GM23338 (cell line): ENCODE measurements around the gene TTC39B. TPM values are rescaled to one million over a fixed set of nuclear protein-coding genes. Genes with fewer than 3 reads are reported as not detected.
A peak's percentile ranks its signal among the peaks of the same experiment; 100 is the strongest.

Experiments
- ATAC-seq: fragments of 200-7000 bp; cut with Tn5 transposase; 3 replicates; pipeline ENCODE4 v1.9.1; 2020
- DNase-seq: peaks from one replicate; pipeline ENCODE4 v3.0.0-alpha.2; 2015; ENCODE audit warnings: low spot score
- H2AFZ ChIP-seq: fragments of 200-600 bp; sonication (generic); 2 replicates; pipeline ENCODE4 v1.8.0; 2016; ENCODE audit warnings: antibody characterized with exemption, mild to moderate bottlenecking, moderate library complexity
- H3F3A ChIP-seq: fragments of 200-600 bp; sonication (generic); replicated peaks from 2 replicates; pipeline ENCODE4 v1.8.0; 2017; ENCODE audit warnings: antibody characterized with exemption, mixed run types, low read depth
- H3K27ac ChIP-seq: fragments of 200-600 bp; sonication (generic); 2 replicates; pipeline ENCODE4 v1.6.1; 2016; ENCODE audit warnings: low read depth
- H3K27me3 ChIP-seq: fragments of 200-600 bp; sonication (generic); 2 replicates; pipeline ENCODE4 v1.8.0; 2016; ENCODE audit warnings: mild to moderate bottlenecking, mixed run types, moderate library complexity; ENCODE audit not compliant: insufficient read depth
- H3K36me3 ChIP-seq: fragments of 200-600 bp; sonication (generic); 2 replicates; pipeline ENCODE4 v1.8.0; 2016; ENCODE audit warnings: mild to moderate bottlenecking; ENCODE audit not compliant: insufficient read depth
- H3K4me1 ChIP-seq: fragments of 200-600 bp; sonication (generic); 2 replicates; pipeline ENCODE4 v1.8.0; 2016; ENCODE audit warnings: mild to moderate bottlenecking, moderate library complexity; ENCODE audit not compliant: insufficient read depth
- H3K4me2 ChIP-seq: fragments of 200-600 bp; sonication (generic); 2 replicates; pipeline ENCODE4 v1.7.1; 2017; ENCODE audit warnings: mixed run types
- H3K4me3 ChIP-seq: fragments of 200-600 bp; sonication (generic); 2 replicates; pipeline ENCODE4 v1.6.1; 2016; ENCODE audit warnings: mixed run types
- H3K79me2 ChIP-seq: fragments of 200-600 bp; sonication (generic); replicated peaks from 2 replicates; pipeline ENCODE4 v1.8.0; 2017; ENCODE audit warnings: mild to moderate bottlenecking; ENCODE audit not compliant: insufficient read depth
- H3K9me2 ChIP-seq: fragments of 200-600 bp; sonication (generic); 2 replicates; pipeline ENCODE4 v1.8.0; 2017; ENCODE audit not compliant: insufficient read depth
- H4K20me1 ChIP-seq: fragments of 200-600 bp; sonication (generic); replicated peaks from 2 replicates; pipeline ENCODE4 v1.8.0; 2017; ENCODE audit warnings: mild to moderate bottlenecking; ENCODE audit not compliant: insufficient read depth
- H3K27ac Mint-ChIP-seq: 2 replicates; pipeline ENCODE4 v1.8.0; 2020; ENCODE audit warnings: inconsistent platforms, mild to moderate bottlenecking, moderate library complexity, mixed read lengths
- H3K27me3 Mint-ChIP-seq: 3 replicates; pipeline ENCODE4 v1.8.0; 2022; ENCODE audit warnings: low read depth, mild to moderate bottlenecking, moderate library complexity, mixed read lengths, inconsistent platforms; ENCODE audit not compliant: insufficient read depth, poor library complexity
- H3K36me3 Mint-ChIP-seq: 3 replicates; pipeline ENCODE4 v1.8.0; 2021; ENCODE audit warnings: low read depth, mild to moderate bottlenecking, inconsistent platforms, moderate library complexity, mixed read lengths
- H3K4me1 Mint-ChIP-seq: 3 replicates; pipeline ENCODE4 v1.8.0; 2020; ENCODE audit warnings: mild to moderate bottlenecking, inconsistent platforms, mixed read lengths
- H3K4me3 Mint-ChIP-seq: 3 replicates; pipeline ENCODE4 v1.8.0; 2021; ENCODE audit warnings: moderate library complexity, mild to moderate bottlenecking, inconsistent platforms, mixed read lengths
- H3K9me3 Mint-ChIP-seq: 3 replicates; pipeline ENCODE4 v1.8.0; 2020; ENCODE audit warnings: moderate library complexity, mild to moderate bottlenecking, inconsistent platforms, mixed read lengths
- JUNB ChIP-seq: IDR thresholded peaks from one replicate; pipeline ENCODE4 v1.6.1; 2016; ENCODE audit warnings: antibody characterized with exemption; ENCODE audit not compliant: unreplicated experiment
- NANOG ChIP-seq: IDR thresholded peaks from 2 replicates; pipeline ENCODE4 v1.6.1; 2016; ENCODE audit warnings: antibody characterized with exemption, borderline replicate concordance
- POLR2AphosphoS5 ChIP-seq: IDR thresholded peaks from 2 replicates; pipeline ENCODE4 v1.6.1; 2016; ENCODE audit warnings: antibody characterized with exemption, low read depth
- STAT1 ChIP-seq: IDR thresholded peaks from one replicate; pipeline ENCODE4 v1.6.1; 2016; ENCODE audit warnings: antibody characterized with exemption; ENCODE audit not compliant: unreplicated experiment
- ZNF331 ChIP-seq: fragments of 250-450 bp; sonication (Bioruptor Pico); IDR thresholded peaks from 2 replicates; pipeline ENCODE4 v1.5.0; 2020; ENCODE audit warnings: low read depth, mild to moderate bottlenecking, moderate library complexity
- polyA plus RNA-seq: library from polyadenylated mRNA; unstranded; fragments of >200 nt; fragmentation: Nextera tagmentation; extraction: Ambion mirVana; gene quantifications from 2 replicates; pipeline ENCODE4 v1.2.1, GENCODE V29; 2016
- total RNA-seq: library from RNA; depleted of rRNA; stranded (reverse); fragments of >200 nt; shearing (Covaris generic); gene quantifications from 2 replicates; pipeline ENCODE4 v1.2.3, GENCODE V29; 2014
- TF ChIP-seq, protein P1 (sequence below): IDR thresholded peaks from 2 replicates; pipeline ENCODE4 v1.6.1; 2016; ENCODE audit warnings: antibody characterized with exemption
- TF ChIP-seq, protein P2 (sequence below): fragments of 250-450 bp; sonication (Bioruptor Pico); IDR thresholded peaks from 2 replicates; pipeline ENCODE4 v1.5.0; 2020; ENCODE audit warnings: mild to moderate bottlenecking, moderate library complexity
- TF ChIP-seq, protein P3 (sequence below): IDR thresholded peaks from one replicate; pipeline ENCODE4 v1.6.1; 2018; ENCODE audit warnings: antibody characterized with exemption; ENCODE audit not compliant: unreplicated experiment

The TTC39B gene
- total and polyA plus RNA-seq, 2 experiments from 2014 or later: 2.8 to 11.1 TPM

DNA sequence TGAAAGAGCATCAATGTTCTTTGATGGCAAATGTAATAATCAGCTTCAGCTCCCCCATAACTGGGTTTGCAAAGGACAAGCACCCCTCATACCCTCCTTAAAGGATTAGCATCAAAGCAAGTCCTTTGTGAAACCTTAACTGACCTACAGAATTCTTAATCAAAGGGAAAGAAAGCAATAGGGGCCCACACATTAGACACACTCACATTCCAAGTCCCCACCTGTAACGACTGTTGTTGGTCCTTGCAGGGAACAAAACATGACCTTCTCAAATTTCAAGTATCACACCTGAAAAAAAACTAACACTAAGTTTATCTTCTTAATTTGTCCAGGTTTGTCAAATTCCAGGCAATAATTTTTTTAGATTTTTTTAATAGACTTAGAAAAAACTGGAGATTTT lies 32.6 kb downstream of the TTC39B start:
- Histone ChIP-seq H3F3A (no peaks in the 10 kb centered on the region), H2AFZ (no peak overlapping the region), H3K4me3 (no peak overlapping the region), H3K27me3 (no peaks in the 10 kb centered on the region), H3K9me2 (peaks cover 5% of the 10 kb centered on the region; the same call in 1 of the 2 replicates), H3K4me1 (peaks cover 14% of the 10 kb centered on the region; the same call in 1 of the 2 replicates), H3K79me2 (peaks cover 10% of the 10 kb centered on the region; the same call in 1 of the 2 replicates), H3K36me3 (no peaks in the 10 kb centered on the region), H3K27ac (no peak overlapping the region), H3K4me2 (peak overlapping the region; percentile 19; the same call in 1 of the 2 replicates), H4K20me1 (no peaks in the 10 kb centered on the region)
- DNase-seq (peak; percentile 47), ATAC-seq (peak; percentile 66)
- H3K36me3 Mint-ChIP-seq: peaks cover 6% of the 10 kb centered on the region; the same call in 2 of the 3 replicates
- no peak overlapping the region for H3K27ac Mint-ChIP-seq
- H3K4me1 Mint-ChIP-seq: peaks cover 19% of the 10 kb centered on the region
- TF ChIP-seq NANOG: 0 out of 2 replicates have a peak, but pooled peaks have one; percentile 33
- TF ChIP-seq, protein P1, sequence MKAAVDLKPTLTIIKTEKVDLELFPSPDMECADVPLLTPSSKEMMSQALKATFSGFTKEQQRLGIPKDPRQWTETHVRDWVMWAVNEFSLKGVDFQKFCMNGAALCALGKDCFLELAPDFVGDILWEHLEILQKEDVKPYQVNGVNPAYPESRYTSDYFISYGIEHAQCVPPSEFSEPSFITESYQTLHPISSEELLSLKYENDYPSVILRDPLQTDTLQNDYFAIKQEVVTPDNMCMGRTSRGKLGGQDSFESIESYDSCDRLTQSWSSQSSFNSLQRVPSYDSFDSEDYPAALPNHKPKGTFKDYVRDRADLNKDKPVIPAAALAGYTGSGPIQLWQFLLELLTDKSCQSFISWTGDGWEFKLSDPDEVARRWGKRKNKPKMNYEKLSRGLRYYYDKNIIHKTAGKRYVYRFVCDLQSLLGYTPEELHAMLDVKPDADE: no peak
- H3K9me3 Mint-ChIP-seq: no peaks in the 10 kb centered on the region; the same call in 2 of the 3 replicates
- H3K4me3 Mint-ChIP-seq: no peak overlapping the region
- peaks cover 3% of the 10 kb centered on the region for H3K27me3 Mint-ChIP-seq

DNA sequence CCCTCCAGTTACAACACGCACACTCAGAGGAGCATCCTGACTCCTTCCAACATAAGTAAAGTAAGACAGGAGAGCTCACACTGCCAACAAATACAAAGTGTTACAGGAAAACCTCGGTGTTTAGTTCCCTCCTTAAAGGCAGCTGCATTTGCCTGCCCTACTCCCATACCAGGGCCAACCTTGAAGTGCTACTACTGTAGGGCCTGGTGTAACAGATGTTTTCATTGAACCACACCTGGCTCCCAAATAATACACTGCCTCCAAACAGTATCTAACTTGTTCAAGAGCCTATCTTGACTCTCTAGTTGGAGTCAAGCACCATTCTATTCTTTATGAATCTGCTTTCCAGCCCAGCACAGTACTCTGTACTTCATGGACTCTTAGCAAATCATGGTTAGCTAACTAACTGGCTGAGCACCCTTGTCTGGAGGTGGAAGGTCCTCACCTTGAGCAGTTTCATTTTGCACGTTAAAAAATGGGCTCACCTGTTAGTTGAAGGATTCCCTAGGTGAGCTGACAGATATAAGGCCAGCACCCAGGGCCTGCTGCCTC lies 34.6 kb downstream of the TTC39B start:
- Histone ChIP-seq H3K36me3 (no peaks in the 10 kb centered on the region), H3K79me2 (no peaks in the 10 kb centered on the region; the same call in 1 of the 2 replicates), H4K20me1 (no peaks in the 10 kb centered on the region), H3F3A (no peaks in the 10 kb centered on the region), H3K27ac (no peak overlapping the region), H3K4me3 (no peak overlapping the region), H3K27me3 (no peaks in the 10 kb centered on the region), H3K4me2 (no peak overlapping the region), H3K4me1 (peaks cover 14% of the 10 kb centered on the region; the same call in 1 of the 2 replicates), H2AFZ (no peak overlapping the region), H3K9me2 (peaks cover 5% of the 10 kb centered on the region; the same call in 1 of the 2 replicates)
- DNase-seq (no peak), ATAC-seq (no peak)
- H3K27ac Mint-ChIP-seq: no peak overlapping the region
- peaks cover 6% of the 10 kb centered on the region; the same call in 2 of the 3 replicates for H3K36me3 Mint-ChIP-seq
- H3K27me3 Mint-ChIP-seq: peaks cover 3% of the 10 kb centered on the region
- peaks cover 15% of the 10 kb centered on the region for H3K4me1 Mint-ChIP-seq
- H3K4me3 Mint-ChIP-seq: no peak overlapping the region
- no peaks in the 10 kb centered on the region; the same call in 2 of the 3 replicates for H3K9me3 Mint-ChIP-seq
- TF ChIP-seq, protein P2, sequence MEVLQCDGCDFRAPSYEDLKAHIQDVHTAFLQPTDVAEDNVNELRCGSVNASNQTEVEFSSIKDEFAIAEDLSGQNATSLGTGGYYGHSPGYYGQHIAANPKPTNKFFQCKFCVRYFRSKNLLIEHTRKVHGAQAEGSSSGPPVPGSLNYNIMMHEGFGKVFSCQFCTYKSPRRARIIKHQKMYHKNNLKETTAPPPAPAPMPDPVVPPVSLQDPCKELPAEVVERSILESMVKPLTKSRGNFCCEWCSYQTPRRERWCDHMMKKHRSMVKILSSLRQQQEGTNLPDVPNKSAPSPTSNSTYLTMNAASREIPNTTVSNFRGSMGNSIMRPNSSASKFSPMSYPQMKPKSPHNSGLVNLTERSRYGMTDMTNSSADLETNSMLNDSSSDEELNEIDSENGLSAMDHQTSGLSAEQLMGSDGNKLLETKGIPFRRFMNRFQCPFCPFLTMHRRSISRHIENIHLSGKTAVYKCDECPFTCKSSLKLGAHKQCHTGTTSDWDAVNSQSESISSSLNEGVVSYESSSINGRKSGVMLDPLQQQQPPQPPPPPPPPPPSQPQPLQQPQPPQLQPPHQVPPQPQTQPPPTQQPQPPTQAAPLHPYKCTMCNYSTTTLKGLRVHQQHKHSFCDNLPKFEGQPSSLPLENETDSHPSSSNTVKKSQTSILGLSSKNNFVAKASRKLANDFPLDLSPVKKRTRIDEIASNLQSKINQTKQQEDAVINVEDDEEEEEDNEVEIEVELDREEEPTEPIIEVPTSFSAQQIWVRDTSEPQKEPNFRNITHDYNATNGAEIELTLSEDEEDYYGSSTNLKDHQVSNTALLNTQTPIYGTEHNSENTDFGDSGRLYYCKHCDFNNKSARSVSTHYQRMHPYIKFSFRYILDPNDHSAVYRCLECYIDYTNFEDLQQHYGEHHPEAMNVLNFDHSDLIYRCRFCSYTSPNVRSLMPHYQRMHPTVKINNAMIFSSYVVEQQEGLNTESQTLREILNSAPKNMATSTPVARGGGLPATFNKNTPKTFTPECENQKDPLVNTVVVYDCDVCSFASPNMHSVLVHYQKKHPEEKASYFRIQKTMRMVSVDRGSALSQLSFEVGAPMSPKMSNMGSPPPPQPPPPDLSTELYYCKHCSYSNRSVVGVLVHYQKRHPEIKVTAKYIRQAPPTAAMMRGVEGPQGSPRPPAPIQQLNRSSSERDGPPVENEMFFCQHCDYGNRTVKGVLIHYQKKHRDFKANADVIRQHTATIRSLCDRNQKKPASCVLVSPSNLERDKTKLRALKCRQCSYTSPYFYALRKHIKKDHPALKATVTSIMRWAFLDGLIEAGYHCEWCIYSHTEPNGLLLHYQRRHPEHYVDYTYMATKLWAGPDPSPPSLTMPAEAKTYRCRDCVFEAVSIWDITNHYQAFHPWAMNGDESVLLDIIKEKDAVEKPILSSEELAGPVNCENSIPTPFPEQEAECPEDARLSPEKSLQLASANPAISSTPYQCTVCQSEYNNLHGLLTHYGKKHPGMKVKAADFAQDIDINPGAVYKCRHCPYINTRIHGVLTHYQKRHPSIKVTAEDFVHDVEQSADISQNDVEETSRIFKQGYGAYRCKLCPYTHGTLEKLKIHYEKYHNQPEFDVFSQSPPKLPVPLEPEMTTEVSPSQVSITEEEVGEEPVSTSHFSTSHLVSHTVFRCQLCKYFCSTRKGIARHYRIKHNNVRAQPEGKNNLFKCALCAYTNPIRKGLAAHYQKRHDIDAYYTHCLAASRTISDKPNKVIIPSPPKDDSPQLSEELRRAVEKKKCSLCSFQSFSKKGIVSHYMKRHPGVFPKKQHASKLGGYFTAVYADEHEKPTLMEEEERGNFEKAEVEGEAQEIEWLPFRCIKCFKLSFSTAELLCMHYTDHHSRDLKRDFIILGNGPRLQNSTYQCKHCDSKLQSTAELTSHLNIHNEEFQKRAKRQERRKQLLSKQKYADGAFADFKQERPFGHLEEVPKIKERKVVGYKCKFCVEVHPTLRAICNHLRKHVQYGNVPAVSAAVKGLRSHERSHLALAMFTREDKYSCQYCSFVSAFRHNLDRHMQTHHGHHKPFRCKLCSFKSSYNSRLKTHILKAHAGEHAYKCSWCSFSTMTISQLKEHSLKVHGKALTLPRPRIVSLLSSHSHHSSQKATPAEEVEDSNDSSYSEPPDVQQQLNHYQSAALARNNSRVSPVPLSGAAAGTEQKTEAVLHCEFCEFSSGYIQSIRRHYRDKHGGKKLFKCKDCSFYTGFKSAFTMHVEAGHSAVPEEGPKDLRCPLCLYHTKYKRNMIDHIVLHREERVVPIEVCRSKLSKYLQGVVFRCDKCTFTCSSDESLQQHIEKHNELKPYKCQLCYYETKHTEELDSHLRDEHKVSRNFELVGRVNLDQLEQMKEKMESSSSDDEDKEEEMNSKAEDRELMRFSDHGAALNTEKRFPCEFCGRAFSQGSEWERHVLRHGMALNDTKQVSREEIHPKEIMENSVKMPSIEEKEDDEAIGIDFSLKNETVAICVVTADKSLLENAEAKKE (CRISPR knock-in tag): no peak
- TF ChIP-seq ZNF331 (no peak), STAT1 (no peak), POLR2AphosphoS5 (no peak), JUNB (no peak), NANOG (no peak)
- TF ChIP-seq, protein P1: no peak
- TF ChIP-seq, protein P3, sequence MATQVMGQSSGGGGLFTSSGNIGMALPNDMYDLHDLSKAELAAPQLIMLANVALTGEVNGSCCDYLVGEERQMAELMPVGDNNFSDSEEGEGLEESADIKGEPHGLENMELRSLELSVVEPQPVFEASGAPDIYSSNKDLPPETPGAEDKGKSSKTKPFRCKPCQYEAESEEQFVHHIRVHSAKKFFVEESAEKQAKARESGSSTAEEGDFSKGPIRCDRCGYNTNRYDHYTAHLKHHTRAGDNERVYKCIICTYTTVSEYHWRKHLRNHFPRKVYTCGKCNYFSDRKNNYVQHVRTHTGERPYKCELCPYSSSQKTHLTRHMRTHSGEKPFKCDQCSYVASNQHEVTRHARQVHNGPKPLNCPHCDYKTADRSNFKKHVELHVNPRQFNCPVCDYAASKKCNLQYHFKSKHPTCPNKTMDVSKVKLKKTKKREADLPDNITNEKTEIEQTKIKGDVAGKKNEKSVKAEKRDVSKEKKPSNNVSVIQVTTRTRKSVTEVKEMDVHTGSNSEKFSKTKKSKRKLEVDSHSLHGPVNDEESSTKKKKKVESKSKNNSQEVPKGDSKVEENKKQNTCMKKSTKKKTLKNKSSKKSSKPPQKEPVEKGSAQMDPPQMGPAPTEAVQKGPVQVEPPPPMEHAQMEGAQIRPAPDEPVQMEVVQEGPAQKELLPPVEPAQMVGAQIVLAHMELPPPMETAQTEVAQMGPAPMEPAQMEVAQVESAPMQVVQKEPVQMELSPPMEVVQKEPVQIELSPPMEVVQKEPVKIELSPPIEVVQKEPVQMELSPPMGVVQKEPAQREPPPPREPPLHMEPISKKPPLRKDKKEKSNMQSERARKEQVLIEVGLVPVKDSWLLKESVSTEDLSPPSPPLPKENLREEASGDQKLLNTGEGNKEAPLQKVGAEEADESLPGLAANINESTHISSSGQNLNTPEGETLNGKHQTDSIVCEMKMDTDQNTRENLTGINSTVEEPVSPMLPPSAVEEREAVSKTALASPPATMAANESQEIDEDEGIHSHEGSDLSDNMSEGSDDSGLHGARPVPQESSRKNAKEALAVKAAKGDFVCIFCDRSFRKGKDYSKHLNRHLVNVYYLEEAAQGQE: no peak
